ENCODE data around the gene RALGAPA2.

Gene RALGAPA2

DNA sequence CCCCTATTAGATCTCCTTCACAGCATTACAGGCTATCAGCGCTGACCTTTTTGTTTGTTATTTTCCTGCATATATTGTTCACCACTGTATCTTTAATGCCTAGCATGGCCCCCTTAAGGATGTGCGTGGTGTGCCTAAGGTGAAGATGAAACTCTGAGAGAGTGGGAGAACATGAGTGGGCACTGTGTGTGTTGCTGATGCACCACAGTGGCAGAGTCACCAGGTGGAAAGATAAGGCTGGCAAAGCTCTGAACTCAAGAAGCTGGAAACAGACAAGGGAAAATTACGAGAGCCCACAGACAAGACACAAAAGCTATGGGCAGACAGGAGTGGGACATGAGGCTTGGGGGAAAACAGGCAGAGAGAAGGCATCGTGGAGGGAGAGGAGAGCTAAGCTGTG lies 184.8 kb downstream of the RALGAPA2 start:
- DNase-seq = no peak

DNA sequence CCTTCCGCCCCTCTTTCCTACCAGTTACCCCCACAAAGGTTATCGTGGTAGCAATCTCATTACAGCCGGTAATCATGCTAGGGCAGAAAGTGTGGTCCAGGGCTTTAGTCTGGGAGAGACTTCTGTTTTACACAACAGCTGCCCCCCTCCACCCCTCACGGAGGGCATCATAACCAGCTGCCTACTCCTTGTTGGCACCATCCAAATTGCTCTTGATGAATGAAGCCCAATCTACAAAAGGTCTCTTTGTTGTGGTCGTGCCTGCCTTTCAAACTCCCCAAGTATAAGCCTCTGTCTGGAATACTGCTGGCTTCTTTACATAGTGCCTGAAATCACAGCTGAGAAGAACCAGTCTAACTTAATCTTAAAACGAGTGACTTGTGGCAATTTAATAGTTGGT lies 186.7 kb downstream of the RALGAPA2 start:
- no peak for DNase-seq

DNA sequence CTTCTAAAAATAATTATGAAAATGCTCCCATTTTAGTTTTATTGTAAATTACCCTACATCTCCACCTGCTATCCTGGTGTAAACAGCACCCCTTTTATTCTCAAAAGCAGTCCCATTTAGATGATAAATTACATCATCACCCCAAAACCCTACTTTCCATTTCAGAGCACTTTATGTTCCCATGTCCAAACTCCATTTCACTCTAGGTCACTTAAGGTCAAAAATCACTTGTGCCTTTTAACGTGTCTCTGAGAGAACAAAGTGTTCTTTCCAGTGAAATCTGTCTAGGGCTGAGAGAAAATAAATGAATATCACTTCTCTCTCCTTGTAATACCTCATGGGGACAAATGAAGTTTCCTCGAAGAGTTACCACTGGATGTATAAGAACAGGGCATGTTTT lies 187.2 kb downstream of the RALGAPA2 start:
- DNase-seq = no peak

DNA sequence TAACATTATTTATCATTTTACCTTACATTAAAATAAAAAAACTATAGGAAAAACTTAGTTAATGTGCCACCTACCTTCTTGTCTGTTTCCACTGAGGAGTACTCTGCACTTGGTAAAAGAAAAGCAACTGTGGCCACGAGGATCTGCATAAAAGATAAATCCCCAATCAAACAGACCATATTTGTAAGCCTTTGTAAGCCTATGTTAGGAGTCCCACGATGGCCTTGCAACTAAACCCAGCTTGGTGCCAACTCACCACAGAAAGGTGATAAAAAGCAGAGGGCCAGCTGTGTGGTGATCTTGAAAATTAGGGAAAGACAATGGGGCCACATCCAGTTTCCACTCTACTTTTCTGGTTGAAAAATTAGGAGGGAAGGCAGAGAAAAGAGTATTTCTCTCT lies 187.7 kb downstream of the RALGAPA2 start:
- no peak for DNase-seq

DNA sequence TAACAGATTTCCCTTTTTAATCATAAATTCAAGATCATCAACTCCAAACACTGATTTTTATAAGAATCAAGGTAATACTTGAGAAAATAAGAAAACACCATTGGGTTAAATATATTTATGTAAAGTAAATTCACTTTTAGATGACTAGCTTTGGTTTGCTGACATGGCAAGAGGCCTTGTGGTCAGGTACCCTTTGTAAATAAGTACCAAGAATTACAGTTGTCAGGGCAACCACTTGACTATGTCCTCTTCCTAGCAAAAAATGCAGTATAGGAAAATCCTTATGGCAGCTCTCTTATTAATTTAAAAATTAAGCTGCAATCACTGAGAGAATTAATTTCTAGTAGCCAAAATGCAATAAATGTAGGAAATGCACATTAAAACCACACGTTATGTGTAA lies 190.7 kb downstream of the RALGAPA2 start:
- no peak for DNase-seq

DNA sequence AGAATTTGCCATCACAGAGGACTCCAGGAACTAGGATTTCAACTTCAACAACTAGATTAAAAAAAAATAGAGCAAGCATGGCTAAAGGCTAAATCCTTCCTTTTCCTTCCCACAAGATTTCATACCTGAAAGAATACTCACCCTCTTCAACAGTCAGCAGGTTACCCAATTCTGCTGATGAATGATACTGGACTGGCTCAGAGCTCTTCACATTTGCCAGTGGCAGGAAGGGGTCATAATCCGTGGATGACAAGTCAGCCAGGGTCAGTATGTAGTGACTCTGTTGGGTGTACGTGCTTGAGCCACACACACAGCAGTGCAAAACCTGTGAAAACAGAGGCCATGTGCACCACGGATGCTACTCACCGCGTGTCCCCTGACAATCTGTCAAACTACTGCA lies 191.7 kb downstream of the RALGAPA2 start:
- DNase-seq = no peak

DNA sequence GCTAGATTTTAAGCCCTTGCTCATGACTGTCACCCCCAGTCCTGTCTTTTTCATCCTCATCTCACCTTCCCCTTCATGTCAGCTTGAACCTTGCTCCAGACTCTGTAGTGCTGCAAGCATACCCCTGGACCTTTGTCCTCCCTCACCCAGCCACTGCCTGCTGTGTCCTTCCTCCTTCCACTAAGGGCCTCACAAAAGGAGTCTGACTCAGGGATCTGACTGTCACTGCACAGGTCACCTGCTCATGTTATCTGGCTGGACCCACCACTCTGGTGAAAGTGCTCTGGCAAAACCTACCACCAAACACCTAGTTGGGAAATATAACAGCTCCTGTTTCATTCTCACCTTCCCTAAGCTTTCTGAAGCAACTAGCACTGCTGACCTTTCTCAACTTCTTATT lies 193.2 kb downstream of the RALGAPA2 start:
- DNase-seq = no peak

DNA sequence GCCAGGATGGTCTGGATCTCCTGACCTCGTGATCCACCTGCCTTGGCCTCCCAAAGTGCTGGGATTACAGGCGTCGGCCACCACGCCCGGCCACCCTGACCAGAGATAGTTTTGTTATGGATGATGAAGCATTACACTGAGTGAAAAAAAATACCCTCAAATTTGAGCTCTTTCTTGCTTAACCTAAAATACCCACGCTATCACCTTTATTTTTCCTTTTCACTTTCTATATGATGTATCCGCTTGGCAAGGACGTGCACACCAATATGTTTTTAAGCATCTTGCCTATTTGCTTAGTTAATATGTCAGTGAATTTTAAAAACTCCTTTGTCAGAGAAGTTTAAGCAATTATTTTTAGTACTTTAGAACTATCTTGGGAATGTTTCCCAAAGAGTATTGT lies 194.2 kb downstream of the RALGAPA2 start:
- DNase-seq = no peak

DNA sequence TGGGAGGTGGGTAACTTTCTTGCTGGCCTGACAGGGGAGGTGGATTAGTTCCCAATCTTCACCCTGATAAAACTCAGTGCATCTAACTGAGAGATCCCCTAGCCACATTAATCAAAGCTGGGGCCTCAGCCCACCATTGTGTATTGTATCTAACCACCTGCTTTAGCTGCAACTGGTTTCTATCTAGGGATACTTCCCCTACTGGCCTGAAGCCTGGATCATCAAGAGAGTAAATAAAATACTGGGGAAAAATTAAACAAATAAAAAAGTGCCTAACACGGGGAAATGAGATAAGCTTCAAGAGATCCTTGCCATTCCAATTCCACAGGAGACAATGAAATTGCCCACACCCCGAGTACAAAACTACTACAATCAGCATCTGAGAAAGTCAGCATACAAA lies 195.1 kb downstream of the RALGAPA2 start:
- DNase-seq = no peak

DNA sequence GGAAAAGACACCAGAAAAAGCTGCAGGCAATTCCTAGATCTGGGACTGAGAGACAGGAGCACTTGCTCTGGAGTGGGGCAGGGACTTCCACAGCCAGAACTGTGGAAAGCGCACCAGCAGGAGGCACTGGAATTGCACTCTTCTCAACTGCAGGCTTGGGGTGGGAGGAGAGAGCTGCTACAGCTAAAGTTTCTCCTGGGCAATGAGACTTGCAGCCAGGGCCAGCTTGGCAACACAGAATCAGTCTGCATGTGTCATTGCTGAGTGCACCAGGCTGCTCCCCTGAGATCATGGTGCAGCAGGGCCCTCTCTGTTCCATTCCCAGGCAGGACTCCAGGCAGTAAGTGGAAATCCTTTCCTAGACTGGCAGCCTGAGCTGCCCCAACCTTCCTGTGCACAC lies 198.7 kb downstream of the RALGAPA2 start:
- DNase-seq = no peak

DNA sequence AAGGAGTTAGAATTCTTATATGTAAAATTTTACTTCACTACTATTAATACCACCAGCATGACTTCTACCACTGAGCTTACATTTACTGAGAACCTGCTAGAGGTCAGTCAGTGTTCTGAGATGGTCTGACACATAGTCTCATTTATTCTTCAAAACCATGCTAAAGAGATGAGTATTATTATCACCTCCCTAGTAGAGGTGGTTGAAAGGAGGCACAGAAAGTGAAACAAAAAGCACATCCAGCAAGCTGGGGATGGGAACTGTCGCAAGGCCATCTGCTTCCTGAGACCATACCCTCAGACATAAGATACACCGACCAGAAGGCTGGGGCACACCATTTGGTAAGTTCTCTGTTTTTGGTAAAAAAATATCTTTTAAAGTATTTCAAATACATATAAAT lies 206.9 kb downstream of the RALGAPA2 start:
- DNase-seq = no peak

DNA sequence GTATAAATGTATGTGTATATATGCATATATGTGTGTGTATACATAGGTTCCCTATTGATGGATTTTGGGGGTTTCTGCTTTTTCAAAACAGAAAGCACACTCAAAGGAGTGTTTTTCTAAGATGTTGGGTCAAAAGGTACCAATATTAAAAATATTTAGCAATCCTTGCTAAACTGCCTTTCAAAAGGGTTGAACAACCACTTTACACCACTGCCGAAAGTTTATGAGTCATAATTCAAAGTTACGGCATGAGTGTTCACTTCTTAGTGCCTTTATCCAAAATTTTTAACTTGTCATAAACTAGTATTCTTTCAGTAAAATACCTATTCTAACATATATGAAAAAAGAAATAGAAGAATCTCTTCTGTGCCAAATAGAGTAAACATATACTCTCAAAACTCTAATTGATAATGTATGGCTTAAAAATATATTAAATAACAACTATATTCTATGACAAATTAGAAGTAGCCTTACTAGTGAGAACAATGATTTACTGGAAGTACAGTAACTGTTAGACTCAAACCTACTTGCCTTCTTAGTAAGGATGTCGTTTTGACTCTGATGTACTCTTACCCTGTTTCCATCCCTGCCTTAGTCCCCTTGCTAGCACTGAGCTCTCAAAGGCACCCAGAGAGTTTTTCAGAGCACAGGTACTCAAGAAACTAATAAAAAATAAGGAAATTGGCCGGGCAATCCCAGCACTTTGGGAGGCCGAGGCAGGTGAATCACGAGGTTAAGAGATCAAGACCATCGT lies 208.5 kb downstream of the RALGAPA2 start:
- no peak for DNase-seq

DNA sequence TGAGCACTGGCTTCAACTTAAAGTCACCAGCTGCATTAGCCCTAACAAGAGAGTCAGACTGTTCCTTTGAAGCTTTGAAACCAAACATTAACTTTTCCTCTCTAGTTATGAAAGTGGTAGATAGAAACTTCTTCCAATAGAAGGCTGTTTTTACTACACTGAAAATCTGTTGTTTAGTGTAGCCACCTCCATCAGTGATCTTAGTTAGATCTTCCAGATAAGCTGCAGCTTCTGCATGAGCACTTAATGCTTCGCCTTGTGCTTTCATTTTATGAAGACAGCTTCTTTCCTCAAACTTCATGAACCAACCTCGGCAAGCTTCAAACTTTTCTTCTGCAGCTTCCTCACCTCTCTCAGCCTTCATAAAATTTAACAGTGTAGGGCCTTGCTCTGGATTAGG lies 211.3 kb downstream of the RALGAPA2 start:
- no peak for DNase-seq

DNA sequence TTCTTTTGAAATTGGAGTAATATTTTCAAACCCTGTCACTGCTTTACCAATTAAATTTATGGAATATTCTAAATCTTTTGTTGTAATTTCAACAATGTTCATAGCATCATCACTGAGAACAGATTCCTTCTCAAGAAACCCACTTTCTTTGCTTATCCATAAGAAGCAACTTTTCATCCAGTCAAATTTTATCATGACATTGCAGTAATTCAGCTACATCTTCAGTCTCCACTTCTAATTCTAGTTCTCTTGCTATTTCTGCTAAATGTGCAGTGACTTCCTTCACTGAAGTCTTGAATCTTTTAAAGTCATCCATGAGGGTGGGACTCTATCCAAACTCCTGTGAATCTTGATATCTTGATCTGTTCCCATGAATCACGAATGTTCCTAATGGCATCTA lies 212.1 kb downstream of the RALGAPA2 start:
- no peak for DNase-seq

DNA sequence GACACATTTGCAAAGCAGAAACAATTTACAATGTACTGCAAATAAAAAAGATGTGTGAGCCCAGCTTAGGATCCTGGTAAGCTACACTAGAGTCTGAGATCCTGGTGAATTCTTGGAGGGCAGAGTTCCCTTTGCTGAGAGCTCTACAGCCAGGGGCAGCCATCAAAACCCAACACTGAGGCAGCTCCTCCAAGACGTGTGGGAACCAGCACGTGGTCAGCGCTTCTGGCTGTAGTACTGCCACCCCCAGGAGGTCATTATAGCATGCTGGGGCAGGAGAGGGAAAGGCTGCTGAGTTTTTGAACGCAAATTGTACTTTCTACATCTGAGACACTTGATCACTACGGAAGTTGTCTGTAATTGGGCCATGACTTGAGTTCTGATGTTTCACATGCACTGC lies 213.0 kb downstream of the RALGAPA2 start:
- no peak for DNase-seq

DNA sequence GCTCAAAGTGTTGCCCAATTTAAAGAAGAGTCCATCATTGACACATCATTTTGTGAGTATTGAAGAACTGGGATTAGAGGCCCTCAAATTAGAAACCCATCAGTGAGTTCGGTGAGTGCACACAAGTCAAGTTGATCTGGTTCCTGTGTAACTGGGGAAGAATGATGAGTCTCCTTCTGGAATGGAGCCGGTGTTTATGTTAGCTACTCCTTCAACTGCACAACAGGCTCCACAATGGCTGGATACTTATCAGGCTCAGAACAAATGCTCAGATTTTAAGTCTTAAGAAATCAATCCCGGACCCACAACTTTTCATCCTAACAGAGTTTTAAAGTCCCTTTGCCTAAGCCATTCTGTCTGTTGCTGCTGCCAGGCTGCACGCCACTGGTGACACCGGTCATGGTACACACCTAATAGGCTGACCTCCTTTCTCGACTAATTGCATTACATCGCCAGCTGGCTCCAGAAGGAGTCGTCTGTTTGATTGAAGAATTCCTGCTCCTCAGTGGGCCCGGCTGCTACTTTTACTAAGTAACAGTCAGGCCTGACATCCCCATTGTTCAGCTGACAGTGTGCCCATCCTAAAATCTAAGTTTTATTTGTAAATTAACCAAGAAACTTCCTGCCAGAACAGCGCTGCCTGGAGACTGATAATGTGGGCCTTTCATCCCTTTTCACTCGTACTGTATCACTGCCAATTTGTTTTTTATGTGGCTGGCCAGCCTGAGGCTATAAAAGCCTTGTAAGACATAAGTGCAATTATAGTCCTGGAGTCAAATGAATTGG lies 214.2 kb downstream of the RALGAPA2 start:
- no peak for DNase-seq

DNA sequence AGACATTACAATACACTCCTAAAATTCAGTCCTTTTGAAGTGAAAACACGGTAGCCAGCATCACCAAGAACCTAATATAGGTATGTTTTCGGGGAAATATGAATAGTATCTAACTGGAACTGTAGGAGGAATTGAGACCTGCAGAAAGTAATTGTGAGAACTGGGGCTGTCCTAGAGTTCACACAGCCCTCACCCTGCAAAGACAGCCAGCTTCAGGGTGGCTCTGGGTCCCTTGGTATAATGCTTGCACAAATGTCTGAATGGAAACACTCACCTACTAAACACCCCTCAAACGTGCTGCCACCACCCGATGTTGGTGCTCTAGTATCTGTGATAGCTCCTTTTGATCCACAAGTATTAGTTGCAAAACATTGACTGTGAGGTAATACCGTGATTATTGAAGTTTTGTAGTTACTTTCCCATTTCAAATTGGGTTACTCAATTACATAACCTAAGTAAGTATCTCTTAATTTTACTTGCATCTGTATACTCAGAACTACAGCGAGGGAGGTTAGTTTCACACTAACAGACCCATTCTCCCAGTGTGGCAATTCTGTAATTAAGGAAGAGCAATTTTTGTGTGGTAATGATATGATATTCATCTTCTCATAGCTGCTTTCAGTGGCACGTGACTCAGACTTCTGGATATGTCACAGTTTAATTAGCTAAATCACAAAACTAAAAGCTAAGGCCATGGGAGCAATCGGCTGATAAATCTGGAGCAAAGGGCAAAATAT lies 215.0 kb downstream of the RALGAPA2 start:
- no peak for DNase-seq

DNA sequence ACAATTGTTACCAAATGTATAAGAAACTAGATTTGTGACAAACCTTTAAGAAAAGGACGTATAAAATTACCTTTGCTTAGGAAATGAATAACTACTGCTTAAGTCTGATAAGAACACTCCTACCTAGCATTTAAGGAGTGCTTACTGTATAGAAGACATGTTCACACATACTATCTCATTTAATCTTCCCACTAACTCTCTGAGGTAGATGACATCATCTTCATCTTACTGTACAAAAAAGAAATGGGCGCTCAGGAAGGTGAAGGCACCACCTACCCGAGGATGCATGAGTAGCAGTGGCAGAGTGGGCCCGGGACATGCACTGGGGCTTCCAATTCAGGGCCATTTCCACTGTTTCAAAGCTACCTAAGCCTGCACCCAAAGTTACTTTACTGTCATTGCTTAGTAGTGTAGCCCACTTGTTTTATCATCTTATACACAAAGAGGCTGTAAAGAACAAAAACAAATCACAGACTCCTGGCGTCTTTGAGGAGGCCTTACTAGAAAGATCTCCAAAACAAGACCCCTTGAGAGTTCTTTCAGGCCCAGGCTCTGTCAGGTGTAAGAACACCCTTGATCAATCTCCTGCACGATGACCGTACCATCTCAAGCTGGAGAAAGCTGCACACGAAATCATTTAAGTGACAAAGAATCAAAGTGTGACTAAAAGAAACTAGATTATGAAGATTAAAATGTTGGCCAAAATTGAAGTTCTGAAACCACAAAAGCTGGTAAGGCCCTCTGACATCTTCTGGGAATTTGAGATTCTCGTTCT lies 216.5 kb downstream of the RALGAPA2 start:
- no peak for DNase-seq

DNA sequence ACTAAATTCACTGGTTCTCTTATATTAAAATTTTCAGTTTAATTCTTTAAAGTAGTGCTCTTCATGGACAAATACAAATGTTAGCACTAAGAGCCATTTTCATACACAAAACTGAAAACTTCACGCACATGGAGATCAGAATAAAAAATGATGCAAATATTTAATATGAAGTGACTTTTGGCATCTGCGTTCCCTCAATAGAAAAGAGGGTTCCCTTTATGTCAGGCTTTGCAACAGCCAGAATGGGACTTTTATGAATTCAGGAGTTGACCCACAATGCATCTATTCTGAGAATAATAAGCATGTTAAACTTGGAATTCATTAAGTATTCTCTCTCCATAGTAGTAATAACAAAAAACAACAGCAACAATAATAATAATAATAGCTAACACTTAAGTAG lies 218.7 kb downstream of the RALGAPA2 start:
- DNase-seq = no peak

DNA sequence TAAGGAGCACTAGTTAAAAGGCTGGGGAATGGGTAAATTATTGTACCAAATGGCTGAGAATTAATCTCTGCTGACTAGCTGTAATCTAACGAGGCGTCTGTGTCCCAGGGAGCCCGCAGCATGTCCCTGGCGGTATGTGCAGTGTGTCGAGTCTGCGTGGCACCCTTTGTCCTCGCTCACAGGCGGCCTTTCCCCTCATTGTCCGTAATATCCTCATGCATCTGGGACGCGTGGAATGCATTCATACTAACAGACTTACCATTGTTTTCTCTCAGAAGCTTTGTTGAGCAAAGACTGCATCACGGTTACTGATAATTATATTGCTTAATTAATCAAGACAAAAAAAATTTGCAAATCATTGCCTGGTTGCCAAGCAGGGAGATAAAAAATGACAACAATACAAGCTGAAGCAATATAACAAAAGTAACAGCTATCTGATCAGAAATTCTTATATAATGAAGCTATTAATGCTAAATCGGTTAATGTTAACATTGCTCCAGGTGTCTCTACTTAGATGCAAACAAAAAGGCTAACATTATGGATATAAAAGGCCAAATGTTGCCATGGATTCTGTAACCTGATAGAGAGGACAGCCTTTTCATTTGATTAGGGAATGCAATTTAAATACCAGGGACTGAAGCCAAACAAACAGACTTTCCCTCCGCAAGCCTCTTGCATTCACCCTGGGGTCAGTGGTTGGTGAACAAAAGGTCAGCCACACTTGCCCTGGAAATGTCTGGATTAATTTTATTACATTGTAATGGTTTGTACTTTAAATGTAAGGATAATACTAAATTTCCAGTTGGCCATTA lies 219.7 kb downstream of the RALGAPA2 start:
- no peak for DNase-seq

DNA sequence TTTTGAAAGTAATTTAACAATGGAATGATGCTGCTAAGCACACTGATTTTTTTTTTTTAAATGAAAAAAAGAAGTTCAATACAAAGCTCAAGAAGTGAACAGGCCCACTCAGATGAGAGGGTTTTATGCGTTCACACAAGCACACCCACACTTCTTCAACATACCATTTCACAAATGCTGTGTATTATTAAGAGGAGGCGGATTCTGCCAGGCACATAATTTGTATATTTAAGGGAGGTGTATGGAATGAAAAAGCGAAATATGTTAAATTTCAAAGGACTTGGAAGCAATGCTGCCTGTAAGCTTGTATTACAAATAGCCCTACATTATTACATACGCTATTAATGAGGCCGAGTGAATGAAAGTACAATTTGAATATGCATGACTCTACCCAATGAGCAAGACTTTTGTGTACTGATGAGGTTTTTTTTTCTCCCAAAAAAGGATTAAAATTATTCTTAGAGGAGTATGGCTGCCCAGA lies 220.6 kb downstream of the RALGAPA2 start:
- no peak for DNase-seq

All from NCI-H187 treated with DMSO at 0.1 percent for 48 hours (cell line).